Activated naive CD8-positive, alpha-beta T cell treated with anti-CD3 and anti-CD28 coated beads, Interleukin-2, amount 10 ng/mL, durations not matched to agents 7 days and 5 days (primary cell): ENCODE results near the gene GLYR1. TPM values are rescaled to one million over a fixed set of nuclear protein-coding genes. Genes with fewer than 3 reads are reported as not detected.
A peak's percentile ranks its signal among the peaks of the same experiment; 100 is the strongest.

ENCODE experiments used
- ATAC-seq: fragments of 150-1000 bp; cut with Tn5 transposase; one replicate; pipeline ENCODE4 v1.10.0; 2021; ENCODE audit warnings: low read depth, moderate library complexity
- POLR2A ChIA-PET: fragments of 350-600 bp; sonication (Branson Sonifier 250); formaldehyde crosslinking; loops from one replicate; lab custom pipeline; 2021; ENCODE audit warnings: antibody characterized with exemption; lab: Charles Lee
- DNase-seq: peaks from one replicate; pipeline ENCODE4 v3.0.0; 2021
- H3K27ac Mint-ChIP-seq: one replicate; pipeline ENCODE4 v1.8.0; 2022; ENCODE audit warnings: mild to moderate bottlenecking, mixed read lengths
- H3K27me3 Mint-ChIP-seq: one replicate; pipeline ENCODE4 v1.8.0; 2022; ENCODE audit warnings: mild to moderate bottlenecking, moderate library complexity, mixed read lengths
- H3K36me3 Mint-ChIP-seq: one replicate; pipeline ENCODE4 v1.8.0; 2021; ENCODE audit warnings: mild to moderate bottlenecking, mixed read lengths
- H3K4me1 Mint-ChIP-seq: one replicate; pipeline ENCODE4 v1.8.0; 2021; ENCODE audit warnings: mixed read lengths
- H3K4me3 Mint-ChIP-seq: one replicate; pipeline ENCODE4 v1.8.0; 2022; ENCODE audit warnings: mild to moderate bottlenecking, moderate library complexity, mixed read lengths
- H3K9me3 Mint-ChIP-seq: one replicate; pipeline ENCODE4 v1.8.0; 2021; ENCODE audit warnings: mixed read lengths
- total RNA-seq, 2 experiments: library from RNA; stranded (reverse); gene quantifications; one replicate each; pipeline ENCODE4 v1.2.3, GENCODE V29; 2021

GLYR1 gene
- total RNA-seq, 2 experiments from 2014 or later = 91.6 to 93.1 TPM

DNA sequence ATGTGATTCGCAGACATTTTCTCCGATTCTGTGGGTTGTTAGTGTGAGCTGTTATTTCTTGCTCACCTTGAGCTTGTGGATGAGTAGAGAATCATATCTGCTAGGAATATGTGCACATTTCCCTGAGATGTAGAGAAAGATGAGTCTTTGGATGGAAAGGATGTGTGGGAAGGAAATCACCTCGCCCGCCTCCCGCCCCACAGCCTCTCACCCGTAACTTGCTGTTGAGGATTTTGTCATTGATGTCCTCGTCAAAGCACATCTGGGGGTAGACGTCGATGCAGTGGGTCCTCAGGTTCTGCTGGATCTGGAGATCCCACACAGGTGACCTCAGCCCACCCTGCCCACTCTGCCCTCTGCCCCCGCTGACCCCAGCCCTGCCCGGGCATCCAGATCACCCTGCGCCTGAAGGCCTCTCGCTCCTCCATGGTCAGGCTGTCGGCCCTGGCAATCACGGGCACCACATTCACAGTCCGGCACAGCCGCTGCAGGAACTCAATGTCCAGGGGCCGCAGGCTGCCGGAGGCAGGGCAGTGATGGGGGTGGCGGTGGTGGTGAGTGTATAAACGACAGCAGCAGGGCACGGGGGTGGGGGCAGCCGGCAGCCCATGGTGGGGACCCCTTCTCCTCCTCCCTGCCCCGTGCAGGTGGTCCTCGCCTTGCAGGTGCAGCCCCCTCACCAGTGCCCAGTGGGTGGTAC lies 63.7 kb downstream of the GLYR1 start:
- POLR2A ChIA-PET = no interaction called here
- Mint-ChIP-seq H3K27me3 (no peaks in the 10 kb centered on the region), H3K4me3 (no peak overlapping the region), H3K9me3 (no peaks in the 10 kb centered on the region), H3K27ac (no peak overlapping the region), H3K36me3 (no peaks in the 10 kb centered on the region), H3K4me1 (no peaks in the 10 kb centered on the region)
- DNase-seq (no peak), ATAC-seq (no peak)

GRCh38 chr16:4780235-4780634 lies 66.9 kb downstream of the GLYR1 start:
- Mint-ChIP-seq H3K9me3 (no peaks in the 10 kb centered on the region), H3K36me3 (no peaks in the 10 kb centered on the region), H3K4me3 (no peak overlapping the region), H3K27me3 (no peaks in the 10 kb centered on the region), H3K4me1 (no peaks in the 10 kb centered on the region), H3K27ac (no peak overlapping the region)
- POLR2A ChIA-PET = no interaction called here
- no peak for DNase-seq
- ATAC-seq = no peak

- ATAC-seq (no peak), DNase-seq (no peak)
- Mint-ChIP-seq H3K9me3 (no peaks in the 10 kb centered on the region), H3K27me3 (no peaks in the 10 kb centered on the region), H3K4me1 (no peaks in the 10 kb centered on the region), H3K4me3 (no peak overlapping the region), H3K27ac (no peak overlapping the region), H3K36me3 (no peaks in the 10 kb centered on the region)
- POLR2A ChIA-PET = no interaction called here
These were observed 69.1 kb downstream of the GLYR1 start for GRCh38 chr16:4778050-4778392.

DNA sequence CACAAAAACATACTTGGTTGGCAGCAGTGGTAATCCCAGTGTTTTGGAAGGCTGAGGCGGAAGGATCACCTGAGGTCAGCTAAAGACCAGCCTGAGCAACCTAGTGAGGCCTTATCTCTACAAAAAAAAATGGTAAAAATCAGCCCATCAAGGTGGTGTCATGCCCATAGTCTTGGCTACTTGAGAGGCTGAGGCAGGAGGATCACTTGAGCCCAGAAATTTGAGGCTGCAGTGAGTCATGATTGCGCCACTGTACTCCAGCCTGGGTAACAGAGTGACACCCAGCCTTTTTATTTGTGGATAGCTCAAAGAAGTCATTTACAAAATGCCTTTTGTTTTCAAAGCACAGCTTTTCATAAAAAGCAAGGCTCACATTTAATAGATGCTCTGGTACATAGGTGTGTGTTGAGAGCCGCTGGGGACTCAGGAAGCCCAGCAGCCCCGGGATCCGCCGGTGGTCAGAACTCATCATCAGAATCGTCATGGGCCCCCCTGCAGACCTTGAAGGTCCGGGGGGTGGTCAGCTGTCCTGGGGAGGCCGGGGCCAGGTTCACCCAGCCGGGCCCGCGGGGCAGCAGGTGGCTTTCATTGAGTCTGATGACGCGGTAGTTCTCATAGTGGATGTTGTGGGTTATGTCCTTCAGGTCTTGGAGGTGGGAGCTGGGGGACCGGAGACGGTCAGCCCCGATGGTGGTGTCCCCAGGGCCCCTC lies 69.6 kb downstream of the GLYR1 start:
- H3K27me3 Mint-ChIP-seq = no peaks in the 10 kb centered on the region
- no peaks in the 10 kb centered on the region for H3K9me3 Mint-ChIP-seq
- DNase-seq (no peak), ATAC-seq (no peak)
- no peaks in the 10 kb centered on the region for H3K36me3 Mint-ChIP-seq
- H3K4me1 Mint-ChIP-seq = no peaks in the 10 kb centered on the region
- POLR2A ChIA-PET = no interaction called here
- no peak overlapping the region for H3K4me3 Mint-ChIP-seq
- H3K27ac Mint-ChIP-seq = no peak overlapping the region

- H3K9me3 Mint-ChIP-seq = no peaks in the 10 kb centered on the region
- H3K4me3 Mint-ChIP-seq = no peak overlapping the region
- no peaks in the 10 kb centered on the region for H3K36me3 Mint-ChIP-seq
- H3K4me1 Mint-ChIP-seq = no peaks in the 10 kb centered on the region
- DNase-seq (no peak), ATAC-seq (no peak)
- no peaks in the 10 kb centered on the region for H3K27me3 Mint-ChIP-seq
- POLR2A ChIA-PET = no interaction called here
- no peak overlapping the region for H3K27ac Mint-ChIP-seq
These were observed 70.9 kb downstream of the GLYR1 start for GRCh38 chr16:4776141-4776705.

DNA sequence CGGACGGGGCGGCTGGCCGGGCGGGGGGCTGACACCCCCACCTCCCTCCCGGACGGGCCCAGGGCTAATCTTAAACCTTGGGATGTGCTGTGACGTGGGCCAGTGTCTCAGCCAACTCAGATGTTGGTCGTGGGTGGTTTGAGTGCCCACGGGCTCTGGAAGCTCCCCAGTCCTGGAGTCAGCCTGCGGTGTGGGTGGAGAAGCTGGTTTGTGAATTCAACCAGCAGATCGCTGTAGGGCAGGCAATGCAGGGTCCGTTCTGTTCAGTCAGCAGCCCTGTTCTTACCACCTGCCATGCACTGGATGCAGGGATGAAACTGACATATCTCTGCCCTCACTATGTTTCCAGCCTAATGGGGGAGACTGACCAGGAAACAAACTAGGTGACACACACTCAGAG lies 72.1 kb downstream of the GLYR1 start:
- H3K4me3 Mint-ChIP-seq = no peak overlapping the region
- no peaks in the 10 kb centered on the region for H3K4me1 Mint-ChIP-seq
- DNase-seq (no peak), ATAC-seq (no peak)
- H3K36me3 Mint-ChIP-seq = no peaks in the 10 kb centered on the region
- POLR2A ChIA-PET = no interaction called here
- H3K27ac Mint-ChIP-seq = no peak overlapping the region
- H3K9me3 Mint-ChIP-seq = no peaks in the 10 kb centered on the region
- no peaks in the 10 kb centered on the region for H3K27me3 Mint-ChIP-seq

DNA sequence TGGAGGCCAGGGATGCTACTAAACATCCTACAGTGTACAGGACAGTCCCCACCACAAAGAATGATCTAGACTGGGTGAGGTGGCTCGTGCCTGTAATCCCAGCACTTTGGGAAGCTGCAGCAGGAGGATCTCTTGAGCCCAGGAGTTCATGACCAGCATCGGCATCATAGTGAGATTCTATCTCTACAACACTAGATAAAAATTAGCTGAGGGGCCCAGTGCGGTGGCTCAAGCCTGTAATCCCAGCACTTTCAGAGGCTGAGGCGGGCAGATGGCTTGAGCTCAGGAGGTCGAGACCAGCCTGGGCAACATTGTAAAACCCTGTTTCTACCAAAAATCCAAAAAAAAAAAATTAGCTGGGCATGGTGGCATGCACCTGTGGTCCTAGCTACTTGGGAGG lies 74.7 kb downstream of the GLYR1 start:
- Mint-ChIP-seq H3K36me3 (no peaks in the 10 kb centered on the region), H3K4me3 (no peak overlapping the region)

GRCh38 chr16:4771646-4772045 lies 75.4 kb downstream of the GLYR1 start:
- ATAC-seq (no peak), DNase-seq (no peak)
- POLR2A ChIA-PET = no interaction called here
- no peaks in the 10 kb centered on the region for H3K36me3 Mint-ChIP-seq
- H3K27me3 Mint-ChIP-seq = no peaks in the 10 kb centered on the region
- H3K27ac Mint-ChIP-seq = no peak overlapping the region
- no peak overlapping the region for H3K4me3 Mint-ChIP-seq
- peaks cover 14% of the 10 kb centered on the region for H3K4me1 Mint-ChIP-seq
- H3K9me3 Mint-ChIP-seq = no peaks in the 10 kb centered on the region

More for the DNA sequence above, 74.7 kb downstream of the GLYR1 start:
- Mint-ChIP-seq H3K27ac (no peak overlapping the region), H3K27me3 (no peaks in the 10 kb centered on the region), H3K9me3 (no peaks in the 10 kb centered on the region), H3K4me1 (peaks cover 11% of the 10 kb centered on the region)
- POLR2A ChIA-PET = no interaction called here
- DNase-seq = no peak
- no peak for ATAC-seq

- H3K36me3 Mint-ChIP-seq = no peaks in the 10 kb centered on the region
- H3K9me3 Mint-ChIP-seq = no peaks in the 10 kb centered on the region
- peaks cover 23% of the 10 kb centered on the region for H3K4me1 Mint-ChIP-seq
- ATAC-seq = no peak
- POLR2A ChIA-PET = interaction anchor here (0.5 to 2.5 kb wide), 5 partner anchors 33 to 619 kb away, joined by 3 to 16 read pairs (median 6); partner anchors contain the start of genes ANKS3, DNAAF8 and ROGDI
- H3K4me3 Mint-ChIP-seq = no peak overlapping the region
- no peaks in the 10 kb centered on the region for H3K27me3 Mint-ChIP-seq
- DNase-seq = no peak
- H3K27ac Mint-ChIP-seq = no peak overlapping the region
These were observed 77.8 kb downstream of the GLYR1 start for GRCh38 chr16:4769306-4769638.

GRCh38 chr16:4768549-4769305 lies 78.4 kb downstream of the GLYR1 start:
- peak overlapping the region; percentile 94 for H3K4me3 Mint-ChIP-seq
- peaks cover 2% of the 10 kb centered on the region for H3K36me3 Mint-ChIP-seq
- POLR2A ChIA-PET = interaction anchor here (0.5 to 2.5 kb wide), 9 partner anchors 34 to 618 kb away, joined by 3 to 16 read pairs (median 3); partner anchors contain the start of genes ANKS3, CORO7, DNAAF8 and ROGDI
- peaks cover 23% of the 10 kb centered on the region for H3K4me1 Mint-ChIP-seq
- H3K9me3 Mint-ChIP-seq = no peaks in the 10 kb centered on the region
- ATAC-seq (peak; percentile 78), DNase-seq (peak; percentile 90)
- peak overlapping the region; percentile 89 for H3K27ac Mint-ChIP-seq
- no peaks in the 10 kb centered on the region for H3K27me3 Mint-ChIP-seq

- Mint-ChIP-seq H3K36me3 (peaks cover 2% of the 10 kb centered on the region), H3K27ac (peak overlapping the region; percentile 89), H3K4me1 (peaks cover 23% of the 10 kb centered on the region), H3K4me3 (peak overlapping the region; percentile 94), H3K9me3 (no peaks in the 10 kb centered on the region), H3K27me3 (no peaks in the 10 kb centered on the region)
- DNase-seq (no peak), ATAC-seq (peak; percentile 1)
- POLR2A ChIA-PET = interaction anchor here (0.6 to 2.5 kb wide), 4 partner anchors 34 to 309 kb away, joined by 3 to 16 read pairs (median 8); partner anchors contain the start of genes ANKS3, DNAAF8 and ROGDI
These were observed 79.1 kb downstream of the GLYR1 start for GRCh38 chr16:4767872-4768548.

DNA sequence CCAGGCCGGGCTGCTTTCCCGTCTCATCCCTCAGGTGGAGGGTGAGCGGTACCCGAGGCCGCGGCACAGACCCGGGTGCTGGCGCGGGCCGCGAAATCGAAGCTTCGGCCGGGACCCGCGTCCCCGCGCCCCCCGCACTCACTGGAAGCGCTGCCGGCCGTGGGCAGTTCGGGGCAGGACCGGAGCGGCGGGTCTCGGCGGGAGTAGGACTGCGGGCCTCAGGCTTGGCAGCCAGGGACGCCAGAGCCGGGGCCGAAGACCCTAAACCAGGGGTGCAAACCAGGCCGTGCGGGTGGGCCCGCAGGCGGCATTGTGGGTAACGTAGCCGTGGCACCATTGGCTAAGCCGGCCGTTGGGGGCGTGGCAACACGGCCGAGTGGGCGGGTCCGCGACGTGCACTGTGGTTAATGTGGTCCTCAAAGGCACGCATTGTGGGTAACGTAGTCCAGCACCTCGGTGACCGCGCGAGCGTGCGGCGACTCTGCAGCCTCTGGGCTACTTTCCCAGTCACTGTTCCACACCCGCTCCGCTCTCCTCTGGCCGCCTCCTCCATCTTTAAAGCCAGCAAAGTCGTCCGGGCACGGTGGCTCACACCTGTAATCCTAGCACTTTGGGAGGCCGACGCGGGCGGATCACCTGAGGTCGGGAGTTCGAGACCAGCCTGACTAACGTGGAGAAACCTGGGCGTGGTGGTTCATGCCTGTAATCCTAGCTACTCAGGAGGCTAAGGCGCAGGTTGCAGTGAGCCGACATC lies 80.0 kb downstream of the GLYR1 start, which contains the start of gene ZNF500:
Gene ZNF500, minus strand, starts transcription at position 288 of the 754 bp plus-strand sequence. CDS start 1,184 bp downstream, outside the sequence.
- H3K4me3 Mint-ChIP-seq = peak within 1 kb of the TSS; percentile 94
- H3K27me3 Mint-ChIP-seq = no peaks in the 10 kb centered on the region
- peaks cover 6% of the 10 kb centered on the region for H3K36me3 Mint-ChIP-seq
- H3K27ac Mint-ChIP-seq = peak within 1 kb of the TSS; percentile 89
- peak; percentile 75 for ATAC-seq
- DNase-seq = peak; percentile 97
- H3K4me1 Mint-ChIP-seq = peaks cover 23% of the 10 kb centered on the region
- no peaks in the 10 kb centered on the region for H3K9me3 Mint-ChIP-seq
- POLR2A ChIA-PET = interaction anchor here (1.6 to 2.2 kb wide), 2 partner anchors 19 to 33 kb away, joined by 6 to 12 read pairs; partner anchors contain the start of genes ANKS3 and DNAAF8
